Stimulated activated CD4-positive, alpha-beta T cell treated with anti-CD3 and anti-CD28 coated beads, Interleukin-12 subunit alpha, Interleukin-12 subunit beta, amount 100 ng/mL, for 4 hours (primary cell): ENCODE results near the gene NUDT22.
"Not testable (repeated sequence)": the region's sequence is repeated elsewhere in the genome, so short reads cannot be mapped to it uniquely, and the experiment has no call there.

Experiments
- DNase-seq: peaks from one replicate; pipeline ENCODE4 v3.0.0-alpha.2; 2020

NUDT22 gene

GRCh38 chr11:64245401-64245796, 19.3 kb downstream of the NUDT22 start:
- no peak for DNase-seq

- peak; percentile 80 for DNase-seq
These were observed 19.9 kb downstream of the NUDT22 start for GRCh38 chr11:64245797-64246620.

- DNase-seq, result not testable (repeated sequence)
These were observed 20.5 kb downstream of the NUDT22 start for GRCh38 chr11:64246621-64246870.

DNA sequence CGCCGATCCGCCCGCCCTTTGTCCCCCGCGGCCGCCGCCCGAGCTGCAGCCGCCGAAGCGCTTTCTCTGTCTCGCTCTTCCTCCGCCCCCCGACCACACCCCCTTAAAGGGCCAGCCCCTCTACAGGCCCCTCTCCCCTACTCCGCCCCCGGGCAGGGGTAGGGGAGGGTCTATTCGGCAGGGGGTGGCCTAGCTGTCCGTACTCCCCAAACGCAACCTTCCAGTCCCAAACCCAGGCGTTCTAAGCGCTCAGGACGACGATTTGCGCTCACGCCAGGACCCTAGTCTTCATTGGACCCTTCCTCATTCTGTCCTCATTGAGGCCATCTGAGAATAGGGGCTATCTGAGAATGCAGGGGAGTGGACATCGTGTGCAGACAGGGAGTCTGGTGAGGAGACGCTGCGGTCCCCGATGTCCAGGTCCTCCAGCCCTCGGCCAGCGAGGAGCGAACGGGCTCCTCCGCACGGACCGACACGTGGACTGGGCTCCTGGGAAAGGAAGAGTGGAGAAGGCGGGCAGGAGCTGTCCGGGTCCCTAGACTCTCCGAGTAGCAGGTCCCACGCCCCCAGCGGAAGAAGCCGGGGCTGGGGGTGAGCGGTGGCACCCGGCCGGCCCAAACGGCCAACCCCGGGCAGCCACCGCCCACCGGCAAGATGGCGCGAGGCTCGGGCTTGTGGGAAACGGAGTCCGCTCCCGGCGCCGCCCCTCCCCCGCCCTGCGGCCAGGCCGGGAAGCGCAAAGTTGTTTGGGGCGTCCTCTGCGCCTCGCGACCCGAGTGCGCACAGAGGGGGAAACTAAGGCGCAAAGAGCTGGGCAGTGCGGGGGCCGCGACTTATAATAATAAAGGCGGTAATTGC, 21.0 kb downstream of the NUDT22 start, which contains the start of gene PPP1R14B:
Gene PPP1R14B, minus strand, starts transcription at position 73 of the 858 bp plus-strand sequence. CDS start 270 bp downstream, outside the sequence.
- DNase-seq, result peak; percentile 85

GRCh38 chr11:64247729-64248531, 21.9 kb downstream of the NUDT22 start:
- no peak for DNase-seq

DNA sequence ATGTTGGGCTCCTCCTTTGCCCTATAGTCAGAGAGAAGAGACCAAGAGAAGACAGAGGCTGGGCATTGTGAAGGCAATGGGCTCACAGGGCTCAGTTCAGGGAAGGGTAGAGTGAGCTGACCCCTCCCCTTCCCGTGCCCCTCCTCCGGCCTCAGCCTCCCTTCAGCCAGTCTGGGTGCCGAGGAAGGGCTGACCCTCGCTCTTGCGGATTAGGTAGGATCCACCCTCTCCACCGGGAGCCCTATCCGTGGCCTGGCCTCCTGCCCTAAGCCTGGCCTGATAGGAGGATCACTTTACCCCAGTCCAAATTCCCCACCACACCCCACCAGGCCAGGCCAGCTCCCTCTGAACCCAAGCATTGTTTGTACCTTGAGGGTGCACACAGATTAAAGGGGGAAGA, 22.5 kb downstream of the NUDT22 start:
- DNase-seq, result no peak

GRCh38 chr11:64249038-64249437, 23.0 kb downstream of the NUDT22 start:
- no peak for DNase-seq

DNA sequence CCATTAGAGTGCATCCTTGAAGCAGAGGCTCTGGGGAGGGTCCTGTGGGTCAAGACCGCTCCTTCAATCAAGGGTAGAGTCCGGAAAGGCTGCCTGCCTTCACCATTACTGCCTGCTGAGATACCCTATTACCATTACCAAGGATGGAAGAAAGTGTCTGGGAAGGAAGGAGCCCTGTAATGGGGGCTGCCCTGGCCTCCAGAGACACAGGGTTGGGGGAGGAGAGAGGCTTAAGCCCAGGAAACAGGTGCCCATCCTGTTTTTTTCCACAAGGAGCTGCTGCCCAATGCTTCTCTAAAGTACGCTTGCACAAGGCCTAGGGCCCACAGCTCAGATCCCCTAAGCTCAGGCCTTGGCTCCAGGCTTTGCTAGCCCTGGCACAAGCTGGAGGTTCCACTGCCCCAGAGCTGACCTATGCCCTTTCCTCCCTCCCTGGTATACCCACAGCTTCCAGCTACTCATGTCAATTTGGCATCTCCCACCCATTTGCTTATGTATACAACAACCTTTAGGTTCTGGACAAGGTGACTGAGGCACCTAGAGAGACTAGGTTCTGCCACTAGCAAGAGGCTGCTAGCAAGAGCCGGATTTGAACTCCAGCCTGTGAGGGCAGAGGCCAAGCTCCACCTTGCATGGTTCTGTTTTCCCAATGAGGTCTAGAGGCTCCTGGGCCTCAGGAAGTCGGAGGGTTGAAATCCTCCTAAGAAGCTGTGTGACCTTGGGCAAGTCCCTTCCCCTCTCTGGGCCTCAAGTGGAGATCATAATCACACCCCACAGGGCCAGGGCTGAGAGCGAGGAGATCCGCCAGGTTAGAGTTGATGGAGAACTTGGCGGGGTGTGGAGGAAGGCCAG, 23.7 kb downstream of the NUDT22 start:
- DNase-seq, result no peak

- DNase-seq, result no peak
These were observed 24.4 kb downstream of the NUDT22 start for GRCh38 chr11:64250415-64251015.

DNA sequence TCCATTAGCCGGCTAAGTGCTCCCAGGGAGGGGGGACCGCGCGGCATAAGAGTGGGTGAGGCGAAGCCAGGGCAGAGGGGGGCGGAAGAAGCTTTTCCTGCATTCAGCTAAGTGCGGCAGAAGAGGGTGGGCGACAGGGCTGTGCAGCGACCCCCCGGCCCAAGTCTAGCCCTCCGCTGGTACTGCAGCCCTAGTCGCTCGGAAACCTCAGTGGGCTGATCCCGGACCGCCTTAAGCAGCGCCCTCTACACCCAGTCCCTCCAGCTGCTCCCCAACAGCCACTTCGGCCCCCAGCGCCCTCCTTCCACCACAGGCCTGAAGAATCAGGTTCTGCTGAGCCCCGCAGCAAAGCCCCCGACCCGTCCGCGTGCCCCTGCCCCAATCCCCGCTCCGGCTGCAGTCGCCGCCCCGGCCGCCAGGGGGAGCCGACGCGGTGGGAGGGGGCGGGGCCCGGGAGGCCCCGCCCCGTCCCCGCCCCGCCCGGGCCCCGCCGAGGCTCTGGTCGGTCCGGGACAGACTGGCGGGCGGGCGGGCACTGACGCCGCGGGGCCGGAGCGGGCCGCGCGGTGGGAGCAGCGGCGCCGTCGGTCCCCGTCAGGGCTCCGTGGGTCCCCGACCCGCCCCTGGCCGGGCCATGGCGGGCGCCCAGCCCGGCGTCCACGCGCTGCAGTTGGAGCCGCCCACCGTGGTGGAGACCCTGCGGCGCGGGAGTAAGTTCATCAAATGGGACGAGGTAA, 25.1 kb downstream of the NUDT22 start, which contains the start of gene PLCB3:
Gene PLCB3, plus strand, starts transcription at position 515 of the 737 bp plus-strand sequence. Its CDS starts 120 bp downstream, at position 635.
- DNase-seq, result peak; percentile 68

GRCh38 chr11:64251753-64252002, 25.6 kb downstream of the NUDT22 start:
- DNase-seq, result no peak

- no peak for DNase-seq
These were observed 26.2 kb downstream of the NUDT22 start for GRCh38 chr11:64252003-64252872.

DNA sequence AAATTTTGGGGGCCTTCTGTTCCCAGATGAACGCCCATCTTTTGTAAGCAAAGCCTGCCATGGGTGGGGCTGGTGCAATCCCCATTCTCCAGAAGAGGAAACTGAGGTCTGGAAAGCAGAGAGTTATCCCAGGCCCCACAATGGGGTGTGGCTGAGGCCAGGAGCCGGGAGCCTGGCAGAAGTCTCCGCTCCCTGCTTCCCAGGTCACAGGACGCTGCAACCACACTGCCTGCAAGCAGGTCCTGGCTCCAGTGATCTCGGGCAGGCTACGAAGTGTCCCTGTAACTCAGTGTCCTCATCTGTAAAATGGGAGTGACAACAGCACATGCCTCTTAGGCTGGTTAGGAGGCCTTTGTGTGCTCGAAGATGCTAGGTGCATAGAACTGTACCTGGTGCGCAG, 27.0 kb downstream of the NUDT22 start:
- no peak for DNase-seq

- DNase-seq, result no peak
These were observed 27.4 kb downstream of the NUDT22 start for GRCh38 chr11:64253481-64253880.

- DNase-seq, result no peak
These were observed 28.3 kb downstream of the NUDT22 start for GRCh38 chr11:64254326-64254725.

GRCh38 chr11:64255135-64256128, 29.4 kb downstream of the NUDT22 start:
- DNase-seq, result no peak

DNA sequence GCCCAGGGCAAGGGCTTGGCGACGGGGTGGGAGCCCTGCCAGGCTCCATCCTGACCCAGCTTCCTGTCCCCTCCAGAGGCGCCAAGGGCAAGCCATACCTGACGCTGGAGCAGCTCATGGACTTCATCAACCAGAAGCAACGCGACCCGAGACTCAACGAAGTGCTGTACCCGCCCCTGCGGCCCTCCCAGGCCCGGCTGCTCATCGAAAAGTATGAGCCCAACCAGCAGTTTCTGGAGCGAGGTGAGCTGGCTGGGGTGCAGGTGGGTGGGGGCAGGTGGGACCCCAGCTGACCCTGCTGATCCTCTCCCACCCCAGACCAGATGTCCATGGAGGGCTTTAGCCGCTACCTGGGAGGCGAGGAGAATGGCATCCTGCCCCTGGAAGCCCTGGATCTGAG, 30.2 kb downstream of the NUDT22 start:
- DNase-seq, result no peak

GRCh38 chr11:64258356-64258755, 32.3 kb downstream of the NUDT22 start:
- DNase-seq, result no peak

DNA sequence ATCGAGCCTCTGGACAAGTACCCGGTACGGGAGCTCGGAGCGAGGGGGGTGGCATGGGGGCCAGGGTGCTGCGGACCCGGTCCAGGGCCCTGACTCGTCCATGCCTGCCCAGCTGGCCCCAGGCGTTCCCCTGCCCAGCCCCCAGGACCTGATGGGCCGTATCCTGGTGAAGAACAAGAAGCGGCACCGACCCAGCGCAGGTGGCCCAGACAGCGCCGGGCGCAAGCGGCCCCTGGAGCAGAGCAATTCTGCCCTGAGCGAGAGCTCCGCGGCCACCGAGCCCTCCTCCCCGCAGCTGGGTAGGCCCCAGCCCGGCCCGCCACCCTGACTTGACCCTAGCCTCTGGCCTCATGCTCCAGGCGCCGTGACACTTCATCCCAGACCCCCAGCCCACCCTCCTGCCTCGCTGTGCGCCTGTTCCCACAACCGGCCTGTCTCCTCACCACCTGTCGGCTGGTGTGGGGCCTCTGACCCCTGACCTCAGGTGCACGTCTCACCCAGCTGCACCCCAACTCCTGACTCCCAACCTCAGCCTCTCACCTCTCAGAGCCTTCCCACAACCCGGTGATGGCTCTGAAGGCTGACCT, 33.0 kb downstream of the NUDT22 start:
- no peak for DNase-seq
